UCSD-AML1 (cell line): Measurements from ENCODE around the gene CSF1R.

Source experiments
- DNase-seq: peaks from one replicate; lab custom pipeline; 2025; ENCODE audit not compliant: unreplicated experiment; lab: John Stamatoyannopoulos, UW

The CSF1R gene

GRCh38 chr5:150085950-150086715 lies at the start of gene CSF1R:
CSF1R (minus strand) TSS chr5:150086554; CDS start chr5:150086427, 127 bp downstream.
- no peak for DNase-seq

- no peak for DNase-seq
Observed at GRCh38 chr5:150135557-150136304, 49.4 kb upstream of the CSF1R start.

- DNase-seq = no peak
Observed at GRCh38 chr5:150134198-150134588, 47.8 kb upstream of the CSF1R start.

GRCh38 chr5:150133581-150134197 lies 47.3 kb upstream of the CSF1R start:
- no peak for DNase-seq

GRCh38 chr5:150132740-150133139 lies 46.4 kb upstream of the CSF1R start:
- no peak for DNase-seq

- DNase-seq = peak; percentile 38
Observed at GRCh38 chr5:150131978-150132694, 45.8 kb upstream of the CSF1R start.

GRCh38 chr5:150131461-150131860 lies 45.1 kb upstream of the CSF1R start:
- no peak for DNase-seq

- DNase-seq = no peak
Observed at GRCh38 chr5:150130493-150130922, 44.2 kb upstream of the CSF1R start.

- DNase-seq = peak; percentile 70
Observed at GRCh38 chr5:150129813-150130492, 43.6 kb upstream of the CSF1R start.

- no peak for DNase-seq
Observed at GRCh38 chr5:150129454-150129812, 43.1 kb upstream of the CSF1R start.

- DNase-seq = no peak
Observed at GRCh38 chr5:150126921-150127265, 40.5 kb upstream of the CSF1R start.

GRCh38 chr5:150126199-150126920 lies 40.0 kb upstream of the CSF1R start:
- DNase-seq = no peak

- DNase-seq = no peak
Observed at GRCh38 chr5:150125334-150125733, 39.0 kb upstream of the CSF1R start.

GRCh38 chr5:150124596-150124995 lies 38.2 kb upstream of the CSF1R start:
- DNase-seq = no peak

- DNase-seq = no peak
Observed at GRCh38 chr5:150124111-150124557, 37.8 kb upstream of the CSF1R start.

GRCh38 chr5:150123542-150123941 lies 37.2 kb upstream of the CSF1R start:
- DNase-seq = no peak

- DNase-seq = no peak
Observed at GRCh38 chr5:150122536-150123481, 36.5 kb upstream of the CSF1R start.

- DNase-seq = peak; percentile 57
Observed at GRCh38 chr5:150122158-150122510, 35.8 kb upstream of the CSF1R start.
